HG03432 (cell line): ENCODE results near the gene C9.
"Not testable (repeated sequence)": the region's sequence is repeated elsewhere in the genome, so short reads cannot be mapped to it uniquely, and the experiment has no call there.

Experiments used
- ATAC-seq: cut with Tn5 transposase; IDR thresholded peaks from one replicate; pipeline ENCODE4 v1.9.1; 2021; ENCODE audit warnings: mild to moderate bottlenecking, moderate library complexity; ENCODE audit not compliant: unreplicated experiment

Gene C9

GRCh38 chr5:39333104-39333503 lies 31.2 kb downstream of the C9 start:
- ATAC-seq: no peak

DNA sequence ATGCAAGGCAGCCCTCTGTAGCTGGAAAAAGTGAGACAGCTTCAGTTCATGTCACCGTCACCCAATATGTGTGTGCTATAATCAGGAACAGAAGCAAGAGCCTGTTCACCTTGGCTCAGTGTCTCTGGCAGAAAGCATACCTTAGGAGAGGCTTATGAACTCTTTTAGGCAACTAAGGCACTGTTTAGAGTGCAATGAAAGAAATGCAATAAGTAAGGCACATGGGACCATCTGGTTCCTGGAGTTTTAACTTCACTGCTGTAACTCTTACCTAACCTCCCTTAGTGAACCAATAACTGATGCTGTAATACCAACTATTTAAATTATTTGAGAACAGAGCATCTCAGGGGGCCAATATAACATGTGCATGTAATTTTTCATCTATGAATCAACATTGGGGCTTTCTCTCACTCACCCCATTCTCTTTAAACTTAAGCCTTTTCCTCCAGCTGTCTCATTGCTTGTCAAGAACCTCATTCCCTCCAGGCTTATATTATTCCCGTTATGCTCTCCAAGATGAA lies 32.4 kb downstream of the C9 start:
- no peak for ATAC-seq

GRCh38 chr5:39328731-39329130 lies 35.6 kb downstream of the C9 start:
- ATAC-seq: no peak

DNA sequence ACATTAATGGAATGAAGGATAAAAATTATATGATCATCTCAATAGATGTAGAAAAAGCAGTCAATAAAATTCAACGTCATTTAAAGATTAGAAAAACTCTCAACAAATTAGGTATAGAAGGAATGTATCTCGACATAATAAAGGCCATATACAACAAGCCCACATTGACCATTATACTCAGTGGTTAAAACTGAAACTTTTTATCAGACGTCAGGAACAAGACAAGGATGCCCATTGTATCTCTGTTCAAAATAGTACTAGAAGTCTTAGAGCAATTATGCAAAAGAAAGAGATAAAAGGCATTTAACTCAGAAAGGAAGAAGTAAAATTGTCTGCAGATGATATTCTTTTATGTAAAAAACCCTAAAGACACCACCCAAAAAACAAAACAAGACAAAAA lies 40.8 kb downstream of the C9 start:
- ATAC-seq: no peak

DNA sequence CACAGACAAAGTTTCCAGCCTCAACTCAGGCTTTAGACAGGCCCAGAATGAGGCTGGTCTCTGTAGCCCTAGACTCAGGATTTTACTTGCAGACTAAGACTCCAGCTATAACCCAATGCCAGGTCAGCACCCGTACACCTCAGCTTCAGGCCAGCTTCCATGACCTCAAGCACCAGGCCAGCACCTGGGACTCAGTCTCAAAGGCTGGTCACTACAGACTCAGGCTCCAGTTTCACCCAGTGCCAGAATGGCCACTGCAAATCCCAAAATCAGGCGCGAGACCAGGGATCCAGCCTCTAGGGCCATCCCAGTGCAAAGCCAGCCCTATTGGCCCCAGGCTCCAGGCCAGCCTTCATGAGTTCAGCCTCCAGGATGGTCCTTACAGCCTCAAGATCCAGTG lies 44.9 kb downstream of the C9 start:
- ATAC-seq: no peak

DNA sequence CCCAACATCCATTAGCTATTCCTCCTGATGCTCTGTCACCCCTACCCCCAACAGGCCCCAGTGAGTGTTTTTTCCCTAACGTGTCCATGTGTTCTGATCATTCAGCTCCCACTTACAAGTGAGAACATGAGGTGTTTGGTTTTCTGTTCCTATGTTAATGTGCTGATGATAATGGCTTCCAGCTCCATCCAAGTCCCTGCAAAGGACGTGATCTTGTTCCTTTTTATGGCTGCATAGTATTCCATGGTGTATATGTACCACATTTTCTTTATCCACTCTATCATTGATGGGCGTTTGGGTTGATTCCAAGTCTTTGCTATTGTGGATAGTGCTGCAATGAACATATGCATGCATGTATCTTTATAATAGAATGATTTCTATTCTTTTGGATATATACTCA lies 47.8 kb downstream of the C9 start:
- ATAC-seq: not testable (repeated sequence)

DNA sequence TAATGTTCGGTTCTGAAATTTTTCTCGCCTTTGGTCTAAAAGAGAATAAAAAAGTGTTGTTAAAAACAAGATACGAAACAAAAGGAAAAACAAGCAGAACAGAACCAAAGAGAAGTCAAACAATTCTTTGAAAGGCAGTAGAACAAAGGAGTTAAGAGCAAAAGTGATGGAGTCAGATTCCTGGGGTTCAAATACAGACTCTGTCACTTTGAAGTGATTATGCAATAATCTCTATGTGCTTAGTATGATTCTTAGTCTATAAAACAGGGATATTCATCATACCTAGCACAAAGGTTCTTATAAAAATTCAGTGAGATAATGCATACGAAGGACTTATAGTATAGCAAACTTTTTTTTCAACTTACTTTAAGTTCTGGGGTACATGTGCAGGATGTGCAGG lies 48.3 kb downstream of the C9 start:
- ATAC-seq: no peak

GRCh38 chr5:39314591-39314990 lies 49.7 kb downstream of the C9 start:
- ATAC-seq: no peak

DNA sequence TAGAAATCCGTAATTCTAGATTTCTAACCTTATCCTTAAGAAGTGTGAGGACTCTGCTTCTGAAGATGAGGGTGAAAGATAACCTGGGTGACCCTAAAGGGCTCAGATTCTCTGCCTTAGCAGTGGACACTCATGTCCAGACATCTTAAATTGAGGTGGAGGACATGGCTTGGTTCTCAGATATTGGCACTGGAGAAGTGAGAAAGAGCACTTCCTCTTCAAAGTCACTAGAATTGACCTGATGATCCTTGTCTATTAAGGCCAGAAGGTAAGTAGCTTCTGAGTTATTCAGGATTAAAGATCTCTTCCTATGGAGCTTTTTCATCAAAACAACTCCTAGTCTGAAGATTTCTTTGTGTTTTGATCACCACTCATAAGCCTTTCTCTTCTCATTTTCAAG lies 54.8 kb downstream of the C9 start:
- no peak for ATAC-seq

- ATAC-seq: peak; percentile 69
These were observed 61.8 kb downstream of the C9 start for GRCh38 chr5:39302472-39302871.

GRCh38 chr5:39301406-39301805 lies 62.9 kb downstream of the C9 start:
- ATAC-seq: no peak

GRCh38 chr5:39299962-39300361 lies 64.3 kb downstream of the C9 start:
- no peak for ATAC-seq

- ATAC-seq: no peak
These were observed 69.6 kb downstream of the C9 start for GRCh38 chr5:39294736-39295135.

- no peak for ATAC-seq
These were observed 79.7 kb downstream of the C9 start for GRCh38 chr5:39284552-39284951.

GRCh38 chr5:39283231-39283818 lies 81.0 kb downstream of the C9 start:
- ATAC-seq: peak; percentile 94

GRCh38 chr5:39282561-39282960 lies 81.7 kb downstream of the C9 start:
- no peak for ATAC-seq

- not testable (repeated sequence) for ATAC-seq
These were observed 88.4 kb downstream of the C9 start for GRCh38 chr5:39275865-39276264.

- peak; percentile 89 for ATAC-seq
These were observed 89.8 kb downstream of the C9 start for GRCh38 chr5:39274398-39275085.

DNA sequence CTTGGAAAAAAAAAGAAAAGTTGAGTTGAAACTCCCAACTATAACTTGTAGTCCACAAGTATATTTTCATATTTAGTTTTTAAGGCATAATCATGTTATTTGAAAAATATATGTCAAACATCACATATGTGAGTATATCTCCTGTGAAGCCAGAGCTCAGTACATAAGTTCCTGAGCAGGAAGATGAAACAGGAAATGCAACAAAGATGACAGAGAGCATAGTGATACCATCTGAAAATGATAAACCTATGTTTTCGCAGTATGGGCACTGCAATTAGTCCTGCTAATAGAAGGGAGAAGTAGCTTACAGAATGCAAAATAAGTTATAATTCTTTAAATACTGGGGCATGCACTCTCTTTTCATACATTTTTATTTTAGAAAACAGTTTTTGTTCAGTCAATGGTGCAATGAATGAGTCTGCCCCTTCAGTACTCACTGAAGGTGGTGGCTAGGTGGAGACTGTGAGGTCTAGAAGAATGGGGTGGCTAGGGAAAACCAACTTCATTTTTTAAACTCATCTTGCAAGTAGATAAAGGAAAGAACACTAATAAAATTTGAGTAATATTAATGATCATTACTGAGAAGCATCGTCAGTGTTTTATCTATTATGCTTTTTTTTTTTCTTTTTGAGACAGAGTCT lies 90.9 kb downstream of the C9 start:
- ATAC-seq: no peak

- ATAC-seq: not testable (repeated sequence)
These were observed 91.4 kb downstream of the C9 start for GRCh38 chr5:39272869-39273231.

- peak; percentile 76 for ATAC-seq
These were observed 94.0 kb downstream of the C9 start for GRCh38 chr5:39270225-39270848.

DNA sequence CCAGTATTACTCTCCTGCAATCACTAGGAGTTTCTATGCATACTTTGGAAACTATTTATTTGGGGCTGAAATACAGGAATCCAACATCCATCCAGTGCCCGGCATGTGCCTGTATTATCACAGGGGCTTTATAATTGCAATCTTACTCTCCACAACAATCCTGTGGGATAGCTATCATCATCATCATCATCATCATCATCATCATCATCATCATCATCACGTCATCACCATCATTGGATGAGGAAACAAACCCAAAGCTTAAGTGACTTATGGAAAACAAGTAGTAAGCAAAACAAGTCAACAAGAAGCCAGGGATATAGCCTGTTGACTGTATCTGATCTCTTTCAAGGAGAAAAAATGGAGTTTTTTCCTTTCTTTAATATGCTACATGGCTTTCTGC lies 97.1 kb downstream of the C9 start:
- no peak for ATAC-seq
